Caco-2 (cell line): ENCODE data around the gene SLCO1C1. TPM values are rescaled to one million over a fixed set of nuclear protein-coding genes. Genes with fewer than 3 reads are reported as not detected.

Source experiments
- BruUV-seq: library from RNA; stranded (reverse); fragments of 400-500 nt; replicated peaks from 2 replicates; lab custom pipeline; 2021; lab: Mats Ljungman, UMichigan
- CTCF ChIA-PET: fragments of 300-600 bp; sonication (Branson Sonifier 250); formaldehyde crosslinking; loops from one replicate; lab custom pipeline; 2022; ENCODE audit warnings: antibody characterized with exemption; lab: Charles Lee
- POLR2A ChIA-PET: fragments of 300-600 bp; sonication (Branson Sonifier 250); formaldehyde crosslinking; loops from one replicate; lab custom pipeline; 2022; ENCODE audit warnings: antibody characterized with exemption; lab: Charles Lee
- DNase-seq, 2 experiments: peaks; one replicate each; pipeline versions ENCODE4 v3.0.0 to v3.0.0-alpha.2; 2020 to 2022
- H3K27me3 ChIP-seq: replicated peaks from 2 replicates; pipeline ENCODE4 v1.6.0; 2011; ENCODE audit warnings: low read length; ENCODE audit not compliant: control insufficient read depth, insufficient read depth
- H3K36me3 ChIP-seq: 2 replicates; pipeline ENCODE4 v1.5.1; 2011; ENCODE audit warnings: low read length; ENCODE audit not compliant: control insufficient read depth, insufficient read depth
- H3K4me1 ChIP-seq: fragments of 250-450 bp; sonication (Bioruptor Pico); 2 replicates; pipeline ENCODE4 v1.5.1; 2020; ENCODE audit warnings: mild to moderate bottlenecking
- H3K4me3 ChIP-seq: 2 replicates; pipeline ENCODE4 v1.5.1; 2011; ENCODE audit warnings: low read depth, mild to moderate bottlenecking, control low read depth, low read length
- H3K9me3 ChIP-seq: fragments of 250-450 bp; sonication (Bioruptor Pico); 2 replicates; pipeline ENCODE4 v1.5.1; 2020; ENCODE audit warnings: mild to moderate bottlenecking, moderate library complexity
- H3K27ac Mint-ChIP-seq: one replicate; pipeline ENCODE4 v1.8.0; 2022; ENCODE audit warnings: mixed read lengths; ENCODE audit not compliant: unreplicated experiment
- H3K27me3 Mint-ChIP-seq: one replicate; pipeline ENCODE4 v1.8.0; 2022; ENCODE audit warnings: mixed read lengths; ENCODE audit not compliant: insufficient read depth, unreplicated experiment
- H3K36me3 Mint-ChIP-seq: one replicate; pipeline ENCODE4 v1.8.0; 2022; ENCODE audit warnings: mild to moderate bottlenecking, mixed read lengths; ENCODE audit not compliant: insufficient read depth, unreplicated experiment
- H3K4me1 Mint-ChIP-seq: one replicate; pipeline ENCODE4 v1.8.0; 2022; ENCODE audit warnings: low read depth, mixed read lengths; ENCODE audit not compliant: unreplicated experiment
- H3K4me3 Mint-ChIP-seq: one replicate; pipeline ENCODE4 v1.8.0; 2022; ENCODE audit warnings: mild to moderate bottlenecking, moderate library complexity, mixed read lengths; ENCODE audit not compliant: unreplicated experiment
- H3K9me3 Mint-ChIP-seq: one replicate; pipeline ENCODE4 v1.8.0; 2022; ENCODE audit warnings: mixed read lengths; ENCODE audit not compliant: unreplicated experiment
- intact Hi-C: fragments of 100-400 bp; cut with micrococcal nuclease; formaldehyde crosslinking; loops from one replicate; pipeline ENCODE4 v1.10.0; 2022; ENCODE audit not compliant: unreplicated experiment
- total RNA-seq: library from RNA; stranded (reverse); gene quantifications from 2 replicates; pipeline ENCODE4 v1.2.3, GENCODE V29; 2022
- TF ChIP-seq, protein P1 (sequence below), 2 experiments: fragments of 200-600 bp in 1 of 2; IDR thresholded peaks; 1 replicate in 1 of 2; 2 replicates in 1 of 2; pipeline versions ENCODE4 v1.5.1 to v1.8.0; 2011 to 2022; ENCODE audit warnings: antibody characterized with exemption in 1 of 2, control low read depth in 1 of 2, inconsistent platforms in 1 of 2, low read depth in 1 of 2, low read length in 1 of 2, mild to moderate bottlenecking in 1 of 2, moderate library complexity in 1 of 2; ENCODE audit not compliant: insufficient read depth in 1 of 2, severe bottlenecking in 1 of 2, unreplicated experiment in 1 of 2

SLCO1C1 gene
- total RNA-seq, 1 experiment from 2014 or later = not detected

DNA sequence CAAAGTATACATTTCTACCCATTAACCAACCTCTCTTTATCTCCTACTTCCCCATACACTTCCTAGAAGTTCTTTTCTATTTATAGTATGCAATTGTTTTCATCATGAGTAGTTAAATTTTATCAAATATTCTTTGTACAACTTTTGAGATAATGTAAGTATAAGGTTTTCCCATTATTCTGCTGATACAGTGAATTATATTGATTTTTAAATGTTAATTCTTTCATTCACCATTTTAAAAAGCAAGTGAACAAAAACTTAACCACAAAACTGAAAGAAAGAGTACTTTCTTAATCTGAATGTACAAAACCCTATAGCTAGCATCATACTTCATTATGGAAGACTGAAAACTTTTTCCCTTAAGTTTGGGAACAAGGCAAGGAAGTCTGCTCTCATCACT lies 105.9 kb downstream of the SLCO1C1 start:
- no TSS peak for BruUV-seq
- no peak for DNase-seq
- no peaks in the 10 kb centered on the region for H3K4me1 Mint-ChIP-seq
- H3K36me3 Mint-ChIP-seq = no peaks in the 10 kb centered on the region
- no peak overlapping the region for H3K4me3 Mint-ChIP-seq
- ChIA-PET CTCF (no interaction called here), POLR2A (no interaction called here)
- Histone ChIP-seq H3K27me3 (no peaks in the 10 kb centered on the region), H3K9me3 (no peaks in the 10 kb centered on the region), H3K36me3 (no peaks in the 10 kb centered on the region), H3K4me3 (no peak overlapping the region), H3K4me1 (no peaks in the 10 kb centered on the region)
- H3K9me3 Mint-ChIP-seq = no peaks in the 10 kb centered on the region
- H3K27me3 Mint-ChIP-seq = no peaks in the 10 kb centered on the region
- intact Hi-C loops = no loop called here
- TF ChIP-seq, protein P1, sequence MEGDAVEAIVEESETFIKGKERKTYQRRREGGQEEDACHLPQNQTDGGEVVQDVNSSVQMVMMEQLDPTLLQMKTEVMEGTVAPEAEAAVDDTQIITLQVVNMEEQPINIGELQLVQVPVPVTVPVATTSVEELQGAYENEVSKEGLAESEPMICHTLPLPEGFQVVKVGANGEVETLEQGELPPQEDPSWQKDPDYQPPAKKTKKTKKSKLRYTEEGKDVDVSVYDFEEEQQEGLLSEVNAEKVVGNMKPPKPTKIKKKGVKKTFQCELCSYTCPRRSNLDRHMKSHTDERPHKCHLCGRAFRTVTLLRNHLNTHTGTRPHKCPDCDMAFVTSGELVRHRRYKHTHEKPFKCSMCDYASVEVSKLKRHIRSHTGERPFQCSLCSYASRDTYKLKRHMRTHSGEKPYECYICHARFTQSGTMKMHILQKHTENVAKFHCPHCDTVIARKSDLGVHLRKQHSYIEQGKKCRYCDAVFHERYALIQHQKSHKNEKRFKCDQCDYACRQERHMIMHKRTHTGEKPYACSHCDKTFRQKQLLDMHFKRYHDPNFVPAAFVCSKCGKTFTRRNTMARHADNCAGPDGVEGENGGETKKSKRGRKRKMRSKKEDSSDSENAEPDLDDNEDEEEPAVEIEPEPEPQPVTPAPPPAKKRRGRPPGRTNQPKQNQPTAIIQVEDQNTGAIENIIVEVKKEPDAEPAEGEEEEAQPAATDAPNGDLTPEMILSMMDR (IDR thresholded peaks at IDR 0.05; ENCODE audit: insufficient read depth in 1 of 2, low read depth in 1 of 2, low read length in 1 of 2, severe bottlenecking in 1 of 2, unreplicated experiment in 1 of 2) = no peak
- no peak overlapping the region for H3K27ac Mint-ChIP-seq

Other genes with a start within 250 kb of the SLCO1C1 start
- 0.20 and 0.81 TPM in 2 replicates for gene SLCO1B3, start 115.4 kb downstream of the SLCO1C1 start, total RNA-seq